Nephron progenitor cell (in vitro differentiated cells): ENCODE data around the gene PRELP.

Experiments used
- DNase-seq: peaks from one replicate; pipeline ENCODE4 v3.0.0; 2021
- H3K27ac Mint-ChIP-seq: 2 replicates; pipeline ENCODE4 v1.8.0; 2021; ENCODE audit warnings: mild to moderate bottlenecking, moderate library complexity, mixed read lengths
- H3K27me3 Mint-ChIP-seq: 2 replicates; pipeline ENCODE4 v1.8.0; 2021; ENCODE audit warnings: mild to moderate bottlenecking, low read depth, mixed read lengths; ENCODE audit not compliant: poor library complexity
- H3K36me3 Mint-ChIP-seq: 2 replicates; pipeline ENCODE4 v1.8.0; 2021; ENCODE audit warnings: low read depth, mixed read lengths
- H3K4me1 Mint-ChIP-seq: 2 replicates; pipeline ENCODE4 v1.8.0; 2021; ENCODE audit warnings: mixed read lengths
- H3K4me3 Mint-ChIP-seq: 2 replicates; pipeline ENCODE4 v1.8.0; 2021; ENCODE audit warnings: mild to moderate bottlenecking, moderate library complexity, mixed read lengths
- H3K9me3 Mint-ChIP-seq: 2 replicates; pipeline ENCODE4 v1.8.0; 2021; ENCODE audit warnings: mild to moderate bottlenecking, moderate library complexity, mixed read lengths
- CTCF ChIP-seq: fragments of 200-600 bp; sonication (generic); IDR thresholded peaks from 2 replicates; pipeline ENCODE4 v1.5.0; 2021; ENCODE audit warnings: antibody characterized with exemption

PRELP gene

GRCh38 chr1:203455706-203456105 lies 19.9 kb upstream of the PRELP start:
- peaks cover 26% of the 10 kb centered on the region for H3K27me3 Mint-ChIP-seq
- no peak overlapping the region for H3K4me3 Mint-ChIP-seq
- TF ChIP-seq CTCF = no peak
- no peaks in the 10 kb centered on the region for H3K36me3 Mint-ChIP-seq
- H3K9me3 Mint-ChIP-seq = peaks cover 14% of the 10 kb centered on the region
- peaks cover 44% of the 10 kb centered on the region for H3K4me1 Mint-ChIP-seq
- peak overlapping the region; percentile 74 for H3K27ac Mint-ChIP-seq
- DNase-seq = no peak

DNA sequence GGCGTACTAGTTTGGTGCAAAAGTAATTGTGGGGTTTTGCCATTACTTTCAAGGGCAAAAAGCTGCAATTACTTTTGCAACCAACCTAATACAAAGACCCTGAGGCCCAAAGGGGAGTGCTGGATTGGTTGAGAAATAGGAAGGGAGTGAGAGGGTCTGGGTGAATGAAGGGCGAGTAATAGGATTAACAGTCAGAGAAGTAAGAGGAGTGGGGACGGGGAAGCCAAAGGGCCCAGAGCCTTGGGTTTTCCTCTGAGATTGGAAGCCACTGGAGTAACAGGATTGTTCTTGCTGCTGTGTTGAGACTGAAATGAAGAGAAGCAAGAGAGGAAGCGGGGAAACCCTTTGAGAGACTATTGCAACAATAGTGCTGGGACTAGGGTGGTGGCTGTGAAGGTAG lies 19.0 kb upstream of the PRELP start:
- Mint-ChIP-seq H3K27me3 (peaks cover 24% of the 10 kb centered on the region), H3K4me1 (peaks cover 37% of the 10 kb centered on the region), H3K27ac (no peak overlapping the region), H3K4me3 (no peak overlapping the region), H3K36me3 (no peaks in the 10 kb centered on the region), H3K9me3 (peaks cover 14% of the 10 kb centered on the region)
- DNase-seq = no peak
- TF ChIP-seq CTCF = no peak

DNA sequence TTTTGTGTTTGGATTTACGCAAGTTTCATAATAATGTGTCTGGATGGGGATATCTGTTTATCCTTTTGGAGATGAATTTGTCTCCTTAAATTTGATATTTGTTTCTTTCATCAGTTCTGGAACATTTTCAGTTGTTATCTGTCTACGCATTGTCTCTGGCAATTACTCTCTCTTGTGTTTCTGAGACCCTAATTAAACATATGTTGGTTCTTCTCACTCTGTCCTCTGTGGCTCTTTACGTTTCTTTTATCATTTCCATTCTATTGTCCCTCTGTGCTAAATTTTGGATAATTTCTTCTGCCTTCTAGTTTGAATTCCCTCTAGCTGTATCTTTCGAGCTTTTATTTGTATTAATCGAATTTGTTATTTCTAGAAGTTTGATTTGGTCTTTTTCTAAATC lies 17.5 kb upstream of the PRELP start:
- Mint-ChIP-seq H3K36me3 (no peaks in the 10 kb centered on the region), H3K9me3 (peaks cover 14% of the 10 kb centered on the region), H3K4me3 (no peak overlapping the region), H3K27me3 (peaks cover 21% of the 10 kb centered on the region), H3K27ac (no peak overlapping the region), H3K4me1 (peaks cover 31% of the 10 kb centered on the region)
- TF ChIP-seq CTCF = no peak
- DNase-seq = no peak

DNA sequence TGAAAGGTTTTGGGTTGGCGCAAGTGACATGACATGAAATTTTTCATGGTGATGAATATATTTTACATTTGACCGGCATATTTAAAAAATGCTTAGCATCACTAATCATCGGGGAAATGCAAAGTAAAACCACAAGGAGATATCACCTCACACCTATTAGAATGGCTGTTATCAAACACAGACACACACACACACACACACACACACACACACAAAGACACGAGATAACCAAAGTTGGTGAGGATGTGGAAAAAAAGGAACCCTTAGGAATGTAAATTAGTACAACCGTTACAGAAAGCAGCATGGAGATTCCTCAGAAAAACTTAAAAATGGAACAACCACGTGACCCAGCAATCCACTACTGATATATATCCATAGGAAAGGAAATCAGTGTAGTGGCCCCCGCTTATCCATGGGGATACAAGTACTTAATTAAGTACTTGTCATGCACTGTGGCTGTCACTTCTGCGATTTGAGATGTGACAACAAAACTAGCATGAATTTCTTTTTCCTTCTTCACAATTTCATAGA lies 15.9 kb upstream of the PRELP start:
- H3K4me1 Mint-ChIP-seq = peaks cover 33% of the 10 kb centered on the region
- TF ChIP-seq CTCF = no peak

DNA sequence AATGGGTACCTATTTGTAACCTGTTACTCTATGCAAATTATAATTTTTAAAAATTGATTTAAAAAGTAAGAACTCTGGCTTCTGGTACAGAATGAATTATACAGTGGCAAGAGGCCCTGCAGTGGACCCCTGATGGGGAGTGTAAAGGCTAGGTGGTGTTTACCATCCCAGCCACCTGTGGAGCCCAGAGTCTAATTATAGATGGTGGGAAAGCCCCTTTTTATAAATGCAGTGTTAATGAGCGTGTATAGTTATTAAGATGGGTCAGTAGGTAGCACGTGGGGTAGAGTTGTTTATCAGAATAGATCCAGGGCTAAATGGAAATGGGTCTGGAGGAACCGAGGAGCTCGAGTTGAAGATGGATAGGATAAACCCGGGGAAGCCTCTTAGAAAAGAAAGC lies 13.9 kb upstream of the PRELP start:
- Mint-ChIP-seq H3K36me3 (no peaks in the 10 kb centered on the region), H3K9me3 (peaks cover 14% of the 10 kb centered on the region), H3K27ac (no peak overlapping the region), H3K4me1 (peaks cover 38% of the 10 kb centered on the region), H3K4me3 (no peak overlapping the region), H3K27me3 (peaks cover 20% of the 10 kb centered on the region)
- TF ChIP-seq CTCF = no peak
- DNase-seq = no peak

More for the DNA sequence above, 15.9 kb upstream of the PRELP start:
- no peak for DNase-seq
- no peak overlapping the region for H3K27ac Mint-ChIP-seq
- H3K27me3 Mint-ChIP-seq = peaks cover 21% of the 10 kb centered on the region
- no peaks in the 10 kb centered on the region for H3K36me3 Mint-ChIP-seq
- H3K9me3 Mint-ChIP-seq = peaks cover 14% of the 10 kb centered on the region
- H3K4me3 Mint-ChIP-seq = no peak overlapping the region

GRCh38 chr1:203462143-203462542 lies 13.5 kb upstream of the PRELP start:
- H3K36me3 Mint-ChIP-seq = no peaks in the 10 kb centered on the region
- peaks cover 21% of the 10 kb centered on the region for H3K27me3 Mint-ChIP-seq
- peaks cover 42% of the 10 kb centered on the region for H3K4me1 Mint-ChIP-seq
- no peak for TF ChIP-seq CTCF
- no peak overlapping the region for H3K27ac Mint-ChIP-seq
- no peak for DNase-seq
- no peak overlapping the region for H3K4me3 Mint-ChIP-seq
- H3K9me3 Mint-ChIP-seq = peaks cover 11% of the 10 kb centered on the region
